HG02571 (cell line): Measurements from ENCODE around the gene UNC5C.

Experiments used
- ATAC-seq: cut with Tn5 transposase; IDR thresholded peaks from one replicate; pipeline ENCODE4 v1.9.1; 2021; ENCODE audit warnings: mild to moderate bottlenecking, moderate library complexity; ENCODE audit not compliant: unreplicated experiment

UNC5C gene

GRCh38 chr4:95522682-95523530 lies 25.9 kb downstream of the UNC5C start:
- no peak for ATAC-seq

- ATAC-seq = no peak
Measured at GRCh38 chr4:95517576-95518345, 31.0 kb downstream of the UNC5C start.

GRCh38 chr4:95516528-95517017 lies 32.2 kb downstream of the UNC5C start:
- no peak for ATAC-seq

GRCh38 chr4:95515589-95515988 lies 33.2 kb downstream of the UNC5C start:
- ATAC-seq = no peak

- no peak for ATAC-seq
Measured at GRCh38 chr4:95513022-95513421, 35.8 kb downstream of the UNC5C start.

- ATAC-seq = no peak
Measured at GRCh38 chr4:95511477-95511876, 37.3 kb downstream of the UNC5C start.

GRCh38 chr4:95510877-95511276 lies 37.9 kb downstream of the UNC5C start:
- ATAC-seq = no peak

GRCh38 chr4:95510145-95510544 lies 38.6 kb downstream of the UNC5C start:
- ATAC-seq = no peak

- ATAC-seq = no peak
Measured at GRCh38 chr4:95508421-95508820, 40.4 kb downstream of the UNC5C start.

GRCh38 chr4:95507561-95507960 lies 41.2 kb downstream of the UNC5C start:
- no peak for ATAC-seq

GRCh38 chr4:95507147-95507546 lies 41.6 kb downstream of the UNC5C start:
- no peak for ATAC-seq

GRCh38 chr4:95506264-95506663 lies 42.5 kb downstream of the UNC5C start:
- ATAC-seq = no peak

GRCh38 chr4:95505799-95506198 lies 43.0 kb downstream of the UNC5C start:
- no peak for ATAC-seq

GRCh38 chr4:95505151-95505550 lies 43.6 kb downstream of the UNC5C start:
- ATAC-seq = no peak

- no peak for ATAC-seq
Measured at GRCh38 chr4:95504501-95504900, 44.3 kb downstream of the UNC5C start.

- ATAC-seq = no peak
Measured at GRCh38 chr4:95500361-95500760, 48.4 kb downstream of the UNC5C start.

- ATAC-seq = no peak
Measured at GRCh38 chr4:95499291-95499696, 49.5 kb downstream of the UNC5C start.

GRCh38 chr4:95494186-95494585 lies 54.6 kb downstream of the UNC5C start:
- no peak for ATAC-seq

GRCh38 chr4:95478679-95479078 lies 70.1 kb downstream of the UNC5C start:
- no peak for ATAC-seq

- ATAC-seq = no peak
Measured at GRCh38 chr4:95476121-95476520, 72.7 kb downstream of the UNC5C start.

GRCh38 chr4:95472534-95472933 lies 76.2 kb downstream of the UNC5C start:
- ATAC-seq = no peak

GRCh38 chr4:95470622-95471021 lies 78.2 kb downstream of the UNC5C start:
- no peak for ATAC-seq
